ENCODE measurements around the gene POU6F2. TPM values are rescaled to one million over a fixed set of nuclear protein-coding genes. Genes with fewer than 3 reads are reported as not detected.

Gene POU6F2
- total RNA-seq, 1 experiment from 2014 or later = not detected

- no TSS peak for BruUV-seq (replicated peaks)
- Histone ChIP-seq H3K9me3 (ENCODE audit: control insufficient read depth, insufficient read depth, low read depth, low read length) (no peaks in the 10 kb centered on the region), H3K27ac (ENCODE audit: low read length) (no peak overlapping the region), H3K4me3 (ENCODE audit: low read depth in 2 of 2, low read length in 2 of 2) (no peak overlapping the region), H3K27me3 (ENCODE audit: control insufficient read depth, insufficient read depth, low read length) (no peaks in the 10 kb centered on the region; the same call in 1 of the 2 replicates), H3K4me1 (ENCODE audit: control insufficient read depth, insufficient read depth, low read length) (no peaks in the 10 kb centered on the region), H3K36me3 (ENCODE audit: control insufficient read depth, insufficient read depth, low read length) (no peaks in the 10 kb centered on the region)
- ChIA-PET POLR2A (no interaction called here), CTCF (no interaction called here)
- DNase-seq (ENCODE audit: low read depth, low spot score) (no peak), ATAC-seq (no peak)
- TF ChIP-seq SIN3A (IDR thresholded peaks at IDR 0.05; ENCODE audit: borderline replicate concordance, insufficient read depth, low read depth, low read length) (no peak), REST (IDR thresholded peaks at IDR 0.05; ENCODE audit: insufficient read depth in 1 of 2, low read depth in 2 of 2, low read length in 1 of 2) (no peak), CTCF (IDR thresholded peaks at IDR 0.05) (no peak), TCF7L2 (IDR thresholded peaks at IDR 0.05; ENCODE audit: low read depth, low read length) (no peak), POLR2AphosphoS5 (IDR thresholded peaks at IDR 0.05; ENCODE audit: low read depth, low read length) (no peak)
- in situ Hi-C loops (cut with HindIII; ENCODE audit: low pct_unique_long_range_greater_than_20kb, low sequenced_read_pairs) = no loop called here
- intact Hi-C loops (cut with micrococcal nuclease; ENCODE audit: unreplicated experiment) = no loop called here
These were observed 43.7 kb upstream of the POU6F2 start for GRCh38 chr7:38934051-38934450.

GRCh38 chr7:38934536-38934935, 43.2 kb upstream of the POU6F2 start:
- DNase-seq (ENCODE audit: low read depth, low spot score) (no peak), ATAC-seq (no peak)
- Histone ChIP-seq H3K4me1 (ENCODE audit: control insufficient read depth, insufficient read depth, low read length) (no peaks in the 10 kb centered on the region), H3K4me3 (ENCODE audit: low read depth in 2 of 2, low read length in 2 of 2) (no peak overlapping the region), H3K27me3 (ENCODE audit: control insufficient read depth, insufficient read depth, low read length) (no peaks in the 10 kb centered on the region; the same call in 1 of the 2 replicates), H3K27ac (ENCODE audit: low read length) (no peak overlapping the region), H3K9me3 (ENCODE audit: control insufficient read depth, insufficient read depth, low read depth, low read length) (no peaks in the 10 kb centered on the region), H3K36me3 (ENCODE audit: control insufficient read depth, insufficient read depth, low read length) (no peaks in the 10 kb centered on the region)
- intact Hi-C loops (cut with micrococcal nuclease; ENCODE audit: unreplicated experiment) = no loop called here
- CTCF ChIA-PET = no interaction called here
- in situ Hi-C loops (cut with HindIII; ENCODE audit: low pct_unique_long_range_greater_than_20kb, low sequenced_read_pairs) = no loop called here
- TF ChIP-seq TCF7L2 (IDR thresholded peaks at IDR 0.05; ENCODE audit: low read depth, low read length) (no peak), SIN3A (IDR thresholded peaks at IDR 0.05; ENCODE audit: borderline replicate concordance, insufficient read depth, low read depth, low read length) (no peak), CTCF (IDR thresholded peaks at IDR 0.05) (no peak), POLR2AphosphoS5 (IDR thresholded peaks at IDR 0.05; ENCODE audit: low read depth, low read length) (no peak), REST (IDR thresholded peaks at IDR 0.05; ENCODE audit: insufficient read depth in 1 of 2, low read depth in 2 of 2, low read length in 1 of 2) (no peak)
- POLR2A ChIA-PET = no interaction called here
- no TSS peak for BruUV-seq (replicated peaks)
